ENCODE results near the gene ZNF423.

ZNF423 gene

GRCh38 chr16:49836218-49836617 is 19.7 kb downstream of the ZNF423 start:
- H3K4me3 ChIP-seq (ENCODE audit: low read length) = no peak overlapping the region
- H3K9me3 ChIP-seq (replicated peaks; ENCODE audit: insufficient read depth, low read length) = no peaks in the 10 kb centered on the region
- peaks cover 48% of the 10 kb centered on the region for H3K27me3 ChIP-seq (replicated peaks; ENCODE audit: insufficient read depth, low read length)
- H3K79me2 ChIP-seq (ENCODE audit: low read length) = no peaks in the 10 kb centered on the region
- H3K27ac ChIP-seq (ENCODE audit: low read length) = no peak overlapping the region
- no peaks in the 10 kb centered on the region for H3K9me2 ChIP-seq (replicated peaks; ENCODE audit: insufficient read depth, low read length)
- H3K4me1 ChIP-seq (ENCODE audit: low read length) = no peaks in the 10 kb centered on the region
- DNase-seq = no peak
- no peaks in the 10 kb centered on the region for H3F3A ChIP-seq (ENCODE audit: insufficient read depth, low read length)
- H3K9ac ChIP-seq (ENCODE audit: low read length) = no peak overlapping the region
- H2AFZ ChIP-seq (ENCODE audit: low read length) = no peak overlapping the region
- H3K36me3 ChIP-seq (replicated peaks; ENCODE audit: insufficient read depth, low read length) = no peaks in the 10 kb centered on the region
- H4K20me1 ChIP-seq (ENCODE audit: insufficient read depth, low read length) = no peaks in the 10 kb centered on the region
- H3K4me2 ChIP-seq (ENCODE audit: low read depth, low read length) = no peak overlapping the region
- no peak for TF ChIP-seq EZH2 (optimal IDR thresholded peaks at IDR 0.05; ENCODE audit: low read depth, low read length)
- no peak for TF ChIP-seq CTCF (IDR thresholded peaks at IDR 0.05; ENCODE audit: low read length)
- TF ChIP-seq EZH2phosphoT487 (IDR thresholded peaks at IDR 0.05; ENCODE audit: low read length) = no peak

- Histone ChIP-seq H4K20me1 (ENCODE audit: insufficient read depth, low read length) (no peaks in the 10 kb centered on the region), H2AFZ (ENCODE audit: low read length) (no peak overlapping the region), H3K27me3 (replicated peaks; ENCODE audit: insufficient read depth, low read length) (peaks cover 48% of the 10 kb centered on the region), H3K9ac (ENCODE audit: low read length) (no peak overlapping the region), H3K79me2 (ENCODE audit: low read length) (no peaks in the 10 kb centered on the region), H3K9me2 (replicated peaks; ENCODE audit: insufficient read depth, low read length) (no peaks in the 10 kb centered on the region), H3K9me3 (replicated peaks; ENCODE audit: insufficient read depth, low read length) (no peaks in the 10 kb centered on the region), H3F3A (ENCODE audit: insufficient read depth, low read length) (no peaks in the 10 kb centered on the region), H3K27ac (ENCODE audit: low read length) (no peak overlapping the region), H3K4me1 (ENCODE audit: low read length) (no peaks in the 10 kb centered on the region), H3K4me3 (ENCODE audit: low read length) (no peak overlapping the region), H3K36me3 (replicated peaks; ENCODE audit: insufficient read depth, low read length) (no peaks in the 10 kb centered on the region), H3K4me2 (ENCODE audit: low read depth, low read length) (no peak overlapping the region)
- TF ChIP-seq EZH2 (optimal IDR thresholded peaks at IDR 0.05; ENCODE audit: low read depth, low read length) (no peak), CTCF (IDR thresholded peaks at IDR 0.05; ENCODE audit: low read length) (no peak), EZH2phosphoT487 (IDR thresholded peaks at IDR 0.05; ENCODE audit: low read length) (no peak)
- DNase-seq = no peak
These were observed 20.6 kb downstream of the ZNF423 start for GRCh38 chr16:49835161-49835777.

DNA sequence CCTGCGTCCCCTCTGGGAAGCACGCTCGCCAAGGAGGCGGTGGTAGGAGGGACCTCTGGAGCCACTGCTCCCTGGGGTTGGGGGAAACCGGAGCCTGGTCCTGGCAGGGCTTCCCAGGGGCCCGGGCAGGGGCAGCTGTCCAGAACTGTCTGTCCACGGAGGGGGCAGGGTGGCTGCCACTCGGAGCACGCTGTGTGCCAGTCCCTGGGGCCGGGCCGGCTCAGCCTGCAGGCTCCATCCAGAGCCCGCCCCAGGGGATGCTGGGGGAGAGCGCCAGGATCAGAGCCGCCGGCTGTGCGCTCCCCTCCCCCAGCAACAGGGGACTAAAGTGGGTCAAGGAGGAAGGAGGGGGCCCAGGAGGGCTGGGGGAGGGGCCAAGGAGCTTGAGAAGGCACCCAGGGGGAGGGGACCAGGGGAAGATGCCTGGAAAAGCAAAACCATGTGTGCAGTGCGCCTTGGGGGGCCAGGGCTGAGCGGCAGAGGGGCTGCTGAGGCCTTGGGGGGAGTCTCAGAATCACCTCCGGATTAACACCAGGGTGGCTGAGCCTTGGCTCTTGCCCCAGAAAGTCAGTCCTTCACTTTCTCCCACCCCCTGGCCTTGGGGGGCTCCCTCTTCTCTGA is 21.3 kb downstream of the ZNF423 start:
- no peaks in the 10 kb centered on the region for H3K9me2 ChIP-seq (replicated peaks; ENCODE audit: insufficient read depth, low read length)
- no peak for DNase-seq
- H3K36me3 ChIP-seq (replicated peaks; ENCODE audit: insufficient read depth, low read length) = no peaks in the 10 kb centered on the region
- H3F3A ChIP-seq (ENCODE audit: insufficient read depth, low read length) = no peaks in the 10 kb centered on the region
- H3K4me1 ChIP-seq (ENCODE audit: low read length) = no peaks in the 10 kb centered on the region
- no peak overlapping the region for H3K27ac ChIP-seq (ENCODE audit: low read length)
- no peaks in the 10 kb centered on the region for H3K9me3 ChIP-seq (replicated peaks; ENCODE audit: insufficient read depth, low read length)
- H4K20me1 ChIP-seq (ENCODE audit: insufficient read depth, low read length) = no peaks in the 10 kb centered on the region
- H3K79me2 ChIP-seq (ENCODE audit: low read length) = no peaks in the 10 kb centered on the region
- H3K4me2 ChIP-seq (ENCODE audit: low read depth, low read length) = no peak overlapping the region
- H3K9ac ChIP-seq (ENCODE audit: low read length) = no peak overlapping the region
- no peak overlapping the region for H2AFZ ChIP-seq (ENCODE audit: low read length)
- H3K27me3 ChIP-seq (replicated peaks; ENCODE audit: insufficient read depth, low read length) = peaks cover 48% of the 10 kb centered on the region
- no peak overlapping the region for H3K4me3 ChIP-seq (ENCODE audit: low read length)
- TF ChIP-seq EZH2phosphoT487 (IDR thresholded peaks at IDR 0.05; ENCODE audit: low read length) (no peak), EZH2 (optimal IDR thresholded peaks at IDR 0.05; ENCODE audit: low read depth, low read length) (no peak), CTCF (IDR thresholded peaks at IDR 0.05; ENCODE audit: low read length) (no peak)

All from MM.1S (cell line).